HepG2 (cell line): ENCODE data around the gene POFUT2. TPM values are rescaled to one million over a fixed set of nuclear protein-coding genes. Genes with fewer than 3 reads are reported as not detected.

ENCODE experiments used
- ATAC-seq: fragments of 200-7000 bp; cut with Tn5 transposase; 3 replicates; pipeline ENCODE4 v1.9.1; 2020; ENCODE audit warnings: mild to moderate bottlenecking, moderate library complexity
- BruUV-seq: library from RNA; stranded (reverse); fragments of 400-500 nt; replicated peaks from 2 replicates; lab custom pipeline; 2021; lab: Mats Ljungman, UMichigan
- CTCF ChIA-PET: fragments of 300-600 bp; formaldehyde crosslinking; extraction: SDS; loops from one replicate; lab custom pipeline; 2021; ENCODE audit warnings: low total read pairs, inconsistent platforms, low intra/inter-chr PET ratio; lab: Yijun Ruan, JAX
- POLR2A ChIA-PET: fragments of 350-600 bp; sonication (Branson Sonifier 250); formaldehyde crosslinking; loops from one replicate; lab custom pipeline; 2020; ENCODE audit warnings: antibody characterized with exemption, inconsistent platforms; lab: Yijun Ruan, JAX
- DNase-seq: peaks from one replicate; pipeline ENCODE4 v3.0.0-alpha.2; 2015; ENCODE audit warnings: low spot score
- FAIRE-seq: peaks from 3 replicates; lab custom pipeline; 2011; peaks lifted over from hg19 to GRCh38; lab: Jason Lieb, UNC
- H2AFZ ChIP-seq: one replicate; pipeline ENCODE4 v1.6.1; 2011; ENCODE audit warnings: low read length, inconsistent platforms
- H3K27ac ChIP-seq: fragments of 300-600 bp; 3 replicates; pipeline ENCODE4 v1.8.0; 2011; ENCODE audit warnings: mixed run types, mild to moderate bottlenecking, mixed read lengths, low read length, inconsistent platforms; ENCODE audit not compliant: insufficient read depth; ENCODE audit errors: extremely low read length
- H3K27me3 ChIP-seq, 2 experiments: fragments of 200-600 bp in 1 of 2; 2 replicates in 1 of 2; 3 replicates in 1 of 2; pipeline versions ENCODE4 v1.6.0 to v1.8.0; 2011; ENCODE audit warnings: low read length in 2 of 2, mild to moderate bottlenecking in 2 of 2, moderate library complexity in 2 of 2, inconsistent platforms in 1 of 2; ENCODE audit not compliant: insufficient read depth in 2 of 2, control insufficient read depth in 1 of 2
- H3K36me3 ChIP-seq, 2 experiments: fragments of 200-600 bp in 1 of 2; replicated peaks in 1 of 2; 2 replicates in 1 of 2; 3 replicates in 1 of 2; pipeline versions ENCODE4 v1.5.1 to v1.8.0; 2011; ENCODE audit warnings: low read length in 2 of 2, inconsistent platforms in 1 of 2; ENCODE audit not compliant: insufficient read depth in 2 of 2, control insufficient read depth in 1 of 2
- H3K4me1 ChIP-seq: 2 replicates; pipeline ENCODE4 v1.5.1; 2012; ENCODE audit warnings: low read length, inconsistent platforms; ENCODE audit not compliant: insufficient read depth
- H3K4me2 ChIP-seq: 2 replicates; pipeline ENCODE4 v1.6.0; 2011; ENCODE audit warnings: low read depth, low read length, inconsistent platforms
- H3K4me3 ChIP-seq, 3 experiments: fragments of 200-600 bp in 1 of 3; sonication (generic), shearing (Covaris generic) in 1 of 3; replicated peaks in 1 of 3; 2 replicates each; pipeline ENCODE4 v1.5.1; 2011 to 2016; ENCODE audit warnings: low read length in 3 of 3, inconsistent platforms in 2 of 3, low read depth in 2 of 3, mild to moderate bottlenecking in 2 of 3, control low read depth in 1 of 3, mixed read lengths in 1 of 3; ENCODE audit not compliant: insufficient read depth in 1 of 3
- H3K79me2 ChIP-seq: one replicate; pipeline ENCODE4 v1.6.1; 2011; ENCODE audit warnings: low read length, inconsistent platforms; ENCODE audit not compliant: insufficient read depth
- H3K9ac ChIP-seq: 2 replicates; pipeline ENCODE4 v1.6.0; 2011; ENCODE audit warnings: mild to moderate bottlenecking, low read depth, low read length, inconsistent platforms; ENCODE audit not compliant: insufficient read depth
- H3K9me3 ChIP-seq: 2 replicates; pipeline ENCODE4 v1.5.1; 2012; ENCODE audit warnings: mild to moderate bottlenecking, low read length
- H4K20me1 ChIP-seq: 2 replicates; pipeline ENCODE4 v1.6.0; 2011; ENCODE audit warnings: inconsistent platforms, mild to moderate bottlenecking, low read length, moderate library complexity; ENCODE audit not compliant: insufficient read depth
- FOXK1 ChIP-seq: sonication (generic); formaldehyde crosslinking; IDR thresholded peaks from 2 replicates; pipeline ENCODE4 v1.4.0; 2020; ENCODE audit warnings: low read depth, missing genetic modification reagents, borderline replicate concordance
- KLF12 ChIP-seq: sonication (generic); formaldehyde crosslinking; IDR thresholded peaks from 2 replicates; pipeline ENCODE4 v1.4.0; 2020; ENCODE audit warnings: missing genetic modification reagents, borderline replicate concordance
- NR2C2 ChIP-seq: sonication (generic); formaldehyde crosslinking; IDR thresholded peaks from 2 replicates; pipeline ENCODE4 v1.4.0; 2020; ENCODE audit warnings: missing genetic modification reagents, mild to moderate bottlenecking, moderate library complexity, borderline replicate concordance
- ZBTB10 ChIP-seq: sonication (generic); formaldehyde crosslinking; IDR thresholded peaks from 2 replicates; pipeline ENCODE4 v1.4.0; 2020; ENCODE audit warnings: missing genetic modification reagents, borderline replicate concordance
- ZNF616 ChIP-seq: sonication (generic); formaldehyde crosslinking; IDR thresholded peaks from 2 replicates; pipeline ENCODE4 v1.5.0; 2020; ENCODE audit warnings: low read depth, mild to moderate bottlenecking, missing genetic modification reagents
- ZNF878 ChIP-seq: sonication (generic); formaldehyde crosslinking; IDR thresholded peaks from 2 replicates; pipeline ENCODE4 v1.8.1; 2023; ENCODE audit warnings: mild to moderate bottlenecking, missing genetic modification reagents, moderate library complexity
- WGBS: methylation state at CpG from one replicate; pipeline ENCODE4 v1.1.6; 2017; ENCODE audit warnings: low lambda C conversion rate; 5-methylcytosine and 5-hydroxymethylcytosine counted together
- in situ Hi-C: cut with HindIII; loops from 2 replicates; pipeline ENCODE4 v1.10.0; 2017; ENCODE audit warnings: low pct_unique_long_range_greater_than_20kb; ENCODE audit not compliant: extremely low pct_ligation_motif_present
- intact Hi-C: fragments of 100-400 bp; cut with micrococcal nuclease; formaldehyde crosslinking; loops from one replicate; pipeline ENCODE4 v1.10.0; 2022; ENCODE audit not compliant: unreplicated experiment
- polyA plus RNA-seq, 8 experiments: library from polyadenylated mRNA; depleted of rRNA in 3 of 8; stranded (reverse) in 7 of 8; unstranded in 1 of 8; fragments of >200 nt; fragmentation: Illumina TruSeq in 4 of 8; extraction: Trizol in 4 of 8; gene quantifications; 2 replicates each; pipeline versions ENCODE4 v1.2.1 to v1.2.3, GENCODE V29; 2011 to 2016; ENCODE audit warnings: low read depth in 4 of 8, missing spikeins in 1 of 8, mixed read lengths in 1 of 8; ENCODE audit not compliant: insufficient read depth in 1 of 8
- total RNA-seq, 5 experiments: library from RNA; depleted of rRNA; stranded (reverse); fragments of >200 nt; fragmentation: Illumina TruSeq; extraction: Trizol; gene quantifications; 2 replicates each; pipeline ENCODE4 v1.2.3, GENCODE V29; 2016; ENCODE audit warnings: low read depth in 1 of 5
- TF ChIP-seq, protein P1 (sequence below): sonication (generic); formaldehyde crosslinking; IDR thresholded peaks from 2 replicates; pipeline ENCODE4 v1.5.0; 2020; ENCODE audit warnings: missing genetic modification reagents, mild to moderate bottlenecking, borderline replicate concordance
- TF ChIP-seq, protein P2 (sequence below): sonication (generic); formaldehyde crosslinking; IDR thresholded peaks from 2 replicates; pipeline ENCODE4 v1.4.0; 2020; ENCODE audit warnings: missing genetic modification reagents, mild to moderate bottlenecking, borderline replicate concordance
- TF ChIP-seq, protein P3 (sequence below): sonication (generic); formaldehyde crosslinking; IDR thresholded peaks from 2 replicates; pipeline ENCODE4 v1.4.0; 2020; ENCODE audit warnings: missing genetic modification reagents

Gene POFUT2
- total and polyA plus RNA-seq, 2 of the 13 experiments (the other 11 are each of a cell fraction or from before 2014, with no cell fraction given): 22.8 to 24.0 TPM

DNA sequence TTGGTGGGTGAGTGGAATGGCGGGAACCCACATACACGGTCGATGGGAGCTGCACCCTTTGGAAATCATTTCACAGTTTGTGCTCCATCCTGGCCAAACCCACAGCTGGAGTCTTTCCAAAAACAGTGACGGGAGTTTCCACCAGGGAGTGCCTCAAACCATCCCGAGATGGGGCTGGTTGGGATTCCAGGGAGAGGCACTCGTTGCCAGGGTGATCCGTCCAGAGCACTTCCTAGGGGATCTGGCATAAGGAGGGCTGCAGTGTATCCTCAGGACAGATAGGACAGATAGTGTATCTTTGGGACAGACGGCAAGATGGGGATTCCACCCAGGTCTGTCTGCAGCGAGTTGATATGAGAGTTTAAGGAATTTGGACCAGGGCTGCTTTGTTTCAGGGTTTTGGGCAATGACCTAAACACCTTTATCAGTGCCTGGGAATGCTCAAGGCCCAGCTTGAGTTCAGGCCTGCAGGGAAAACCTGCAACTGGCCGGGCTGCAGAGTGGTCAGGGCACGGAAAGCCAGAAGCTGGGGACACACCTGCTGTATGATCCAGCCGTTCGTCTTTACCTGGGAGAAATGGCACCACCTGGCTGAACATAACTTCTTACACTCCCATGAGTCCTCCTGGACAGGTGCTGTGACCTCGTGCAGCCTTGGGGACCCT lies 3.4 kb upstream of the POFUT2 start:
- no peak overlapping the region for H2AFZ ChIP-seq
- no peaks in the 10 kb centered on the region; a peak in 1 of 5 replicates for H3K27me3 ChIP-seq
- 92% methylated on average over 7 of the region's 14 CpGs for WGBS
- no peak overlapping the region for H3K27ac ChIP-seq
- POLR2A ChIA-PET: interaction anchor here (1.7 kb wide), 1 partner anchor 120 kb away, joined by 5 read pairs; no protein-coding TSS in a partner anchor
- no peak overlapping the region for H3K4me2 ChIP-seq
- CTCF ChIA-PET: interaction anchor here (2.1 to 2.8 kb wide), 2 partner anchors 18 to 148 kb away, joined by 20 to 38 read pairs; no protein-coding TSS in a partner anchor
- no peak for FAIRE-seq
- in situ Hi-C loops: no loop called here
- peaks cover 7% of the 10 kb centered on the region for H3K79me2 ChIP-seq
- H3K9ac ChIP-seq: no peak overlapping the region
- H3K4me1 ChIP-seq: peaks cover 57% of the 10 kb centered on the region
- H3K36me3 ChIP-seq: no peaks in the 10 kb centered on the region; a peak in 1 of 5 replicates
- no peak for ATAC-seq
- no peaks in the 10 kb centered on the region for H4K20me1 ChIP-seq
- no peak for DNase-seq
- no TSS peak for BruUV-seq
- no peaks in the 10 kb centered on the region for H3K9me3 ChIP-seq
- H3K4me3 ChIP-seq: no peak overlapping the region
- intact Hi-C loops: loop anchor here (5.0 to 10.0 kb wide), 2 partner anchors 66 to 114 kb away; partner anchors contain the start of gene COL18A1
- TF ChIP-seq, protein P1, sequence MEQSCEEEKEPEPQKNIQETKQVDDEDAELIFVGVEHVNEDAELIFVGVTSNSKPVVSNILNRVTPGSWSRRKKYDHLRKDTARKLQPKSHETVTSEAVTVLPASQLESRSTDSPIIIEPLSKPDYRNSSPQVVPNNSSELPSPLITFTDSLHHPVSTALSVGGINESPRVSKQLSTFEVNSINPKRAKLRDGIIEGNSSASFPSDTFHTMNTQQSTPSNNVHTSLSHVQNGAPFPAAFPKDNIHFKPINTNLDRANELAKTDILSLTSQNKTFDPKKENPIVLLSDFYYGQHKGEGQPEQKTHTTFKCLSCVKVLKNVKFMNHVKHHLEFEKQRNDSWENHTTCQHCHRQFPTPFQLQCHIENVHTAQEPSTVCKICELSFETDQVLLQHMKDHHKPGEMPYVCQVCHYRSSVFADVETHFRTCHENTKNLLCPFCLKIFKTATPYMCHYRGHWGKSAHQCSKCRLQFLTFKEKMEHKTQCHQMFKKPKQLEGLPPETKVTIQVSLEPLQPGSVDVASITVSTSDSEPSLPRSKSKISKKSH: no peak
- TF ChIP-seq, protein P2, sequence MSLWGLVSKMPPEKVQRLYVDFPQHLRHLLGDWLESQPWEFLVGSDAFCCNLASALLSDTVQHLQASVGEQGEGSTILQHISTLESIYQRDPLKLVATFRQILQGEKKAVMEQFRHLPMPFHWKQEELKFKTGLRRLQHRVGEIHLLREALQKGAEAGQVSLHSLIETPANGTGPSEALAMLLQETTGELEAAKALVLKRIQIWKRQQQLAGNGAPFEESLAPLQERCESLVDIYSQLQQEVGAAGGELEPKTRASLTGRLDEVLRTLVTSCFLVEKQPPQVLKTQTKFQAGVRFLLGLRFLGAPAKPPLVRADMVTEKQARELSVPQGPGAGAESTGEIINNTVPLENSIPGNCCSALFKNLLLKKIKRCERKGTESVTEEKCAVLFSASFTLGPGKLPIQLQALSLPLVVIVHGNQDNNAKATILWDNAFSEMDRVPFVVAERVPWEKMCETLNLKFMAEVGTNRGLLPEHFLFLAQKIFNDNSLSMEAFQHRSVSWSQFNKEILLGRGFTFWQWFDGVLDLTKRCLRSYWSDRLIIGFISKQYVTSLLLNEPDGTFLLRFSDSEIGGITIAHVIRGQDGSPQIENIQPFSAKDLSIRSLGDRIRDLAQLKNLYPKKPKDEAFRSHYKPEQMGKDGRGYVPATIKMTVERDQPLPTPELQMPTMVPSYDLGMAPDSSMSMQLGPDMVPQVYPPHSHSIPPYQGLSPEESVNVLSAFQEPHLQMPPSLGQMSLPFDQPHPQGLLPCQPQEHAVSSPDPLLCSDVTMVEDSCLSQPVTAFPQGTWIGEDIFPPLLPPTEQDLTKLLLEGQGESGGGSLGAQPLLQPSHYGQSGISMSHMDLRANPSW: no peak
- no peak for TF ChIP-seq ZNF878 (CRISPR knock-in tag)
- TF ChIP-seq ZNF616 (CRISPR knock-in tag): no peak
- TF ChIP-seq, protein P3, sequence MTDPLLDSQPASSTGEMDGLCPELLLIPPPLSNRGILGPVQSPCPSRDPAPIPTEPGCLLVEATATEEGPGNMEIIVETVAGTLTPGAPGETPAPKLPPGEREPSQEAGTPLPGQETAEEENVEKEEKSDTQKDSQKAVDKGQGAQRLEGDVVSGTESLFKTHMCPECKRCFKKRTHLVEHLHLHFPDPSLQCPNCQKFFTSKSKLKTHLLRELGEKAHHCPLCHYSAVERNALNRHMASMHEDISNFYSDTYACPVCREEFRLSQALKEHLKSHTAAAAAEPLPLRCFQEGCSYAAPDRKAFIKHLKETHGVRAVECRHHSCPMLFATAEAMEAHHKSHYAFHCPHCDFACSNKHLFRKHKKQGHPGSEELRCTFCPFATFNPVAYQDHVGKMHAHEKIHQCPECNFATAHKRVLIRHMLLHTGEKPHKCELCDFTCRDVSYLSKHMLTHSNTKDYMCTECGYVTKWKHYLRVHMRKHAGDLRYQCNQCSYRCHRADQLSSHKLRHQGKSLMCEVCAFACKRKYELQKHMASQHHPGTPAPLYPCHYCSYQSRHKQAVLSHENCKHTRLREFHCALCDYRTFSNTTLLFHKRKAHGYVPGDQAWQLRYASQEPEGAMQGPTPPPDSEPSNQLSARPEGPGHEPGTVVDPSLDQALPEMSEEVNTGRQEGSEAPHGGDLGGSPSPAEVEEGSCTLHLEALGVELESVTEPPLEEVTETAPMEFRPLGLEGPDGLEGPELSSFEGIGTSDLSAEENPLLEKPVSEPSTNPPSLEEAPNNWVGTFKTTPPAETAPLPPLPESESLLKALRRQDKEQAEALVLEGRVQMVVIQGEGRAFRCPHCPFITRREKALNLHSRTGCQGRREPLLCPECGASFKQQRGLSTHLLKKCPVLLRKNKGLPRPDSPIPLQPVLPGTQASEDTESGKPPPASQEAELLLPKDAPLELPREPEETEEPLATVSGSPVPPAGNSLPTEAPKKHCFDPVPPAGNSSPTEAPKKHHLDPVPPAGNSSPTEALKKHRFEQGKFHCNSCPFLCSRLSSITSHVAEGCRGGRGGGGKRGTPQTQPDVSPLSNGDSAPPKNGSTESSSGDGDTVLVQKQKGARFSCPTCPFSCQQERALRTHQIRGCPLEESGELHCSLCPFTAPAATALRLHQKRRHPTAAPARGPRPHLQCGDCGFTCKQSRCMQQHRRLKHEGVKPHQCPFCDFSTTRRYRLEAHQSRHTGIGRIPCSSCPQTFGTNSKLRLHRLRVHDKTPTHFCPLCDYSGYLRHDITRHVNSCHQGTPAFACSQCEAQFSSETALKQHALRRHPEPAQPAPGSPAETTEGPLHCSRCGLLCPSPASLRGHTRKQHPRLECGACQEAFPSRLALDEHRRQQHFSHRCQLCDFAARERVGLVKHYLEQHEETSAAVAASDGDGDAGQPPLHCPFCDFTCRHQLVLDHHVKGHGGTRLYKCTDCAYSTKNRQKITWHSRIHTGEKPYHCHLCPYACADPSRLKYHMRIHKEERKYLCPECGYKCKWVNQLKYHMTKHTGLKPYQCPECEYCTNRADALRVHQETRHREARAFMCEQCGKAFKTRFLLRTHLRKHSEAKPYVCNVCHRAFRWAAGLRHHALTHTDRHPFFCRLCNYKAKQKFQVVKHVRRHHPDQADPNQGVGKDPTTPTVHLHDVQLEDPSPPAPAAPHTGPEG (CRISPR knock-in tag): no peak
- no peak for TF ChIP-seq NR2C2 (CRISPR knock-in tag)
- no peak for TF ChIP-seq ZBTB10 (CRISPR knock-in tag)
- no peak for TF ChIP-seq KLF12
- no peak for TF ChIP-seq FOXK1 (CRISPR knock-in tag)
